ENCODE results near the gene MICAL2.

The MICAL2 gene

DNA sequence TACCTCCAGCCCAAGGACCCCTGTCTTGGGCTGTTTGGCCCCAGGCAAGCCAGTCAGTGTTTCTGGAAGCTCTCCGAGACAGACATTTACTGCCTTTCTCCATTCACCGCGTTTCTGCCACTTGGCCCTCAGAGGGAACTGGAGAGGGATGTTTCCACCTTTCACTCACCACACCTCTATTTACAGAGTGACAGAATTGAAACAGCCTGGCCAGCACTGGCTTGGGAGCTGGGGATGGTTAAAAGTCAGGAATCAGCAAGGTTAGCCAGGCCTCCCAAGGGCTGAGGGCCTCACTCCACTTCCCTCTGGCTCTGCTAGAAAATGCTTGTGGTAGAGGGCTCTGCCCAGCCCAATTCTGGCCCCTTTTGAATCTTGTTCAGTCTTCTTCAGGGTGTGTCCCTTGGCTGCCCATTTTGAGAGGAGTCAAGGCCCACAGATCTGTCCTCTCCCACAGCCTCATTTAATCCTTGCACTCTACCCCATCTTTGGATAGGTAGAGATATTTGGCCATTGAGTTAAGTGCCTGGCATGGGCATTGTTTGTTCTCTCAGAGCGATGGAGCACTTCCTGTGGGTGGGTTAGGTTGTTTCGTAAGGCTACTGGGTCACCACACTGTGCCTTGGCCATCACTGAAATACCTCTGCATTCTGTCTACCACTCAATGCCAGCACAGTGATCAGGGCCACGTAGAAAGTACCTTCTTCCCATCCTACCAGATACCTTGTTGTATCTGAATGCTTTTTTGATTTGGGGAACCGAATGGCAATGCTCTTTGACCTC is 119.2 kb downstream of the MICAL2 start:
- no peak for DNase-seq (ENCODE audit: low spot score)

DNA sequence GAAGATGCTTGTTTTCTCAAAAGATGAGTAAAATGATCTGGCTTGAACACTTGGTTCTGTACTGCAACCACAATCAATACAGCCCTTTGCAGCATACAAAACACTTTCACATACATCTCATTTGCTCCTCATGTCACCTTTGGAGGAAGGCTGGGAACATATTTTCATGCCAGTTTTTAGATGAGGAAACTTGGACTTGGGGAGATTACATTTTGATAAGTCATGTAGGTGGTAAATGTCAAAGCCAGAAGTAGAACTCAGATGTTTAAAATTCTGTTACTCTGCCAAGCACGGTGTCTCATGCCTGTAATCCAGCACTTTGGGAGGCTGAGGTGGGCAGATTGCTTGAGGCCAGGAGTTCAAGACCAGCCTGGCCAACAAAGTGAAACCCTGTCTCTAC is 121.8 kb downstream of the MICAL2 start:
- no peak for DNase-seq (ENCODE audit: low spot score)

DNA sequence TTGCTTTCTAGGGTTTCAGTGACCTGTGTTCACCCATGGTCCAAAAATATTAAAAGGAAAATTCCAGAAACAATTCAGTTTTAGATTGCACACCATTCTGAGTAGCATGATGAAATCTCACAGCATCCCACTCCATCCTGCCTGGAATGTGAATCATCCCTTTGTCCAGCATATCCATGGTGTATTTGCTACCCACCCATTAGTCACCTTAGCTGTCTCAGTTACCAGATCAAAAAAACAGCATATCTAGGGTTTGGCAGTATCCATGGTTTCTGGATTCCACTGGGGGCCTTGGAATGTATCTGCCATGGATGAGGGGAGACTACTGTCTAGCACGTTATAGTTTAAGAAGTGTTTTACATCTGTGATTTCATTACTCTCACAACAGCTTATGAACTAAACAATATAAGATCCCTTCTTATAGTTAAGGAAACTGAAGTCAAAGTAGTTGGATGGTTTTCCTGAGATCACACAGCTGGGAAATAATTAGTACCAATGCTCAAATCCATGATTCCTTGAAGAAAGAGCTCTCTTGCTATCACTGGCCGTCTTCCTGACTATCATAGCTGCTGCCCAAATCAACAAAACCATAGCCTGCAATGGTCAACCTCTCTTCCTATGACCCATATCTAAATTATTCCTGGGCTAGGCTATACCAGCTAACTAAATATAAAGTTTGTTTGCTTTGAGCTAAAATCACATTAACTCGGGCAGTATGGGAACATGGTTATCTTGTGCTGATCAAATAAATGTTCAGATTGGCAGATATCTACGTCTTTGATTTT is 122.6 kb downstream of the MICAL2 start:
- DNase-seq (ENCODE audit: low spot score): peak; percentile 45

DNA sequence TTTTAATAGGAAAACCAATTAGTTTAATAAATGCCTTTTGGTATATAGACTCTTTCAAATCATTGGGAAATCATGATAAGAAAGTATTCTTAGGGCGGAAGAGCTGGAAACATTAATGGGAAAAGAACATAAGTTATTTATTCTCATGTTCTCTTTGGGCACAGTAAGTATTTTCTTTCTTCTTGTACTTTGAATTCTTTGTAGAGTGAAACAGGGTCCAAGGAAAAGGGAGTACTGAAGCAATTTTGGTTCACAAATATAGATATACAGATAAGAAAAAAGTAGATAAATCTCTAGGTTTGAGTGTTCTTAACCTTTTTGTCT is 123.2 kb downstream of the MICAL2 start:
- no peak for DNase-seq (ENCODE audit: low spot score)

DNA sequence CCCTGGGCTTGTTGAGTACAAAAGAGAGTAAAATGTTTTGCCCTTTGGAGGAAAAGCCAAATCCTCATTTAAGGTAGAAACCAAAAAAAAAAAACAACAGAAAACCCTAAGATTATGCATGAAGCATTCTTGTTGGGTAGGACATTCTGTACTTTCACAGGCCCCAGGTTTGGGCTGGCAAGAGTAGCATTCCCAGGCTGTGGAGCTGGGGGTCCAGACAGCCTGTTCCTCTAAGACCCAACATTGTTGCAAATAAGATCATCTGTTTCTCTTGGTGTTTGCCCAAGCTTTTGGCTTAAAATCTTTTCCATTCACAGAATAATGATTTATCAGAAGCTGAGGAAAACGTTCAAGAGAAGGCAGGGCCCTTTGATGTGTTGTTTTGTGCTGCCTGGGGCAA is 123.8 kb downstream of the MICAL2 start:
- no peak for DNase-seq (ENCODE audit: low spot score)

DNA sequence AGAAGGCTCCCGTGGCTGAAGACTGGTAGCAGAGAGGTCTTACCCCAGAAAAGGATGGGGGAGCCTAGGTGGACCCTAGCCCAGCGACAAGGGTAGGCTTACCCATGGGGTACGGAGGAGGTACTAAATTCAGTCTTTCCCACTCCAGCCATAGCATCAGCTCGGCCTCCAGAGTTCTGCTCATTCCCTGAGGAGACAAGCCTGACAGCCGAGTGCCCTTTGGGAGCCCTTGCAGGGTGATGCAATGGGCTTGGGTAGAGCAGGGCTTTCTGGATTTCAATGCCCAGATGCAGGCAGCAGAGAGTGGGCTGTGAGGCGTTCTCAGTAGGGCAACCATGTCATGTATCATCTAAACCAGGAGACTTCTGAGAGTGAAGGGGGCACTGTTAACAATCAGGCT is 124.7 kb downstream of the MICAL2 start:
- no peak for DNase-seq (ENCODE audit: low spot score)

DNA sequence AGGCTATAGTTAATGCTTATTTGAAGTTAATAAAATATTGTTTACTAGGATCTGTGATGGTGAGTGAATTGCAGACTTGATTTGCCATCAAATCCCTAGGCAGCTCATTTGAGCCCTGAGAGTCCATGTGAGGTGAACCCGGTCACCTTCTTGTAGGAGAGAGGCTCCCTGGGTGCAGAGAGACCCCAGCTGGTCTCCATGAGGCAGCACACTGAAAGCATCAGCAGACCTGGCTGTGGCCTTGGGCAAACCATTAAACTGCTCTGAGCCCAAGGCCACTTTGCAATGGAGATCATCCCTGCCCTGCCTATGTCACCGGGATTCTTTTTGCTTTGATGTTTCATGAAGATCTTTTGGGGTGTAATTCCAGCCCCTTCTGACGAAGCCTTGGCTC is 125.2 kb downstream of the MICAL2 start:
- no peak for DNase-seq (ENCODE audit: low spot score)

DNA sequence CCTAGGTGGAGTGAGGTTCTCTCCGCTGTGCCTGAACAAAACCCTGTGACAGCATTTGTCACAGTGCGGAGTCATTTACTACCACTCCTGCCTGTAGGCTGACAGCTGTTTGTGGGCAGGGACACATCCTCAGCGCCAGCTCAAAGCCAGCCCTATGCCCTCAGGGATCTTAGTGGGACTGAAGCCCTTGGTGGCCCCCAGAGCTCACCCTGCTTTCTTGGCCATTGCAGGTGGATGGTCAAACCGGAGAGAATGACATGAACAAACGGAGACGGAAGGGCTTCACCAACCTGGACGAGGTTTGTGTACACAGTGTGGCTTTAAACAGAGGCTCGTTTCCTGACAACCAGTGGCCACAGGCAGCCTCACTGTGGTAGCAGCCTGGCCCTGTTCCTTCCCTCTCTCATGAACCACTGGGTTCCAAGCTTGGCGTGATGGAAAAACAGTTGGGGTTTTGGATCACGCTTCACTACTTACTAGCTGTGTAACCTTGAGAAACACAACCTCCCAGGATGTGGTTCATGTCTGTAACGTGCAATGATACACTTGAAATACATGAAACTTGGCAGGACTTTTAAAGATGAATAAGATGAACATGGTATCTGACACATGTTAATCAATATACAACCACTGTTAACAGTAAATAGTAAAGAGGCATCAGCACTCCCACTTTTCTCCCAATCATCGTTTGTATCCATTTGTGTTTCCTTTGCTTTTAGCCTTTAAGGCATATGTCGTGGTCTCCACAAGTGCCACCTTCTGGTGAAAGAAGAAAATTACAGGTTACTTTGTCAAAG is 125.8 kb downstream of the MICAL2 start:
- peak; percentile 74 for DNase-seq (ENCODE audit: low spot score)

DNA sequence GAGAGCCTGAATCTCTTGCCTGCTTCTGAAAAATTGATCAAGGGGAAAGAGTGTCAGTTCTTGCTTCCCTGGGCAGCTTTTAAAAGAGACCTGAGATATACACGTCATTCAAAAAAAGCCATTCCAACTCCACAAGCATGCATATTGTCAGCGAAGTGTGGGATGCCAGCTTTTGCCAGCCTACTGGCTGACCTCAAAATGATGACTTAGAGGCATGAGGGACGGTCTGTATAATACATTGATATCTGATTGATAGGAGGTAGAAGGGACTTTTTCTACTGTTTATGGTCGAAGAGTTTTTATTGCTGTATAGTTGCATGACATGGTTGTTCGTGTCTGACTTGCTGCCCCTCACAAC is 126.3 kb downstream of the MICAL2 start:
- no peak for DNase-seq (ENCODE audit: low spot score)

DNA sequence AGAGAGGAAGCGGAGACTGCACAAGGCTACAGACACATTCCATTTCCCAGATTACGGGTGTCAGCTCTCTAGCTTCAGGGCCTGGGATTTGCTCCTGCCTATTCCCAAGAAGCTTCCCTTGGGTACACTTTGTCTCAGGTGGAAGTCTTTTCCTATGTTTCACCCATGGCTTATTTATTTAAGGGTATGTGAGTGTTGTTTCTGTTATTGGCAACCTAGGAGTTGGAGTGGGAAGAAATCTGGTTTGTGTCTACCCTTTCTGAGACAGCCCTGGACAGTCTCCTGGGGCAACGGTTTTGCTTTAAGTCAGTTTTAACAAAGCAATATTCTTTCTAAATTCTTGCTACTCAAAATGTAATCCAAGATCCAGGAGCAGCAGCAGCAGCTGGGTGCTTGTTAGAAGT is 127.0 kb downstream of the MICAL2 start:
- no peak for DNase-seq (ENCODE audit: low spot score)

DNA sequence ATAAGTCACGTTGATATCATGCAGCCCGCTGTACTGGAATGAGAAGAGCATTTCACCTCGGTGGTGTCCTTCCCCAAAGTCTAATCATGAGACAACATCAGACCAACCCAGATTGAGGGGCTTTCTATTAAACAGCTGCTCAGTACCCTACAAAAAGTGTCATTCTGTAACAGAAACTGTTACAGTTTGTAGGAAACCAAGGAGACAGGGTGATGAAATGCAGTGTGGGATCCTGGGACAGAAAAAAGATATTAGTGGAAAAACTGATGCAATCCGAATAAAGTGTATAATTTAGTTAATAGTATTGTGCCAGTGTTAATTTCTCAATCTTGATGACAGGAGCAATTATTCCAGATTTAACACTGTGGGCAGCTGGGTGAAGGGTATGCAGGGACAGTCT is 128.0 kb downstream of the MICAL2 start:
- no peak for DNase-seq (ENCODE audit: low spot score)

DNA sequence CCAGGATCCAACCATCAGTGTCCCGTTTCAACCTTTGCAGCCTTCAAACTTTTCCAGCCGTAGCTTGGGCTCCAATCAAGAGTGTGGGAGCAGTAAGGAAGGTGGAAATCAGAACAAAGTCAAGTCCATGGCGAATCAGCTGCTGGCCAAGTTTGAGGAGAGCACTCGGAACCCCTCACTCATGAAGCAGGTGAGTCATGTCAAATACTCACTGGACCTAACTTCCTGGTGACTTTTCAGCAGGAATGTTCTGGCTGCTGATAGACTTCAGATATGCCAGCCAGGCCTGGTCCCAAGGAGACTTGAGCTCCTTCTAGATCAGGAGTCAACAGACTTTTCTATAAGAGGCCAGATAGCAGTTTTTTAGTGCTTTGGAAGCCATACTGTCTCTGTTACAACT is 129.0 kb downstream of the MICAL2 start:
- DNase-seq (ENCODE audit: low spot score): no peak

DNA sequence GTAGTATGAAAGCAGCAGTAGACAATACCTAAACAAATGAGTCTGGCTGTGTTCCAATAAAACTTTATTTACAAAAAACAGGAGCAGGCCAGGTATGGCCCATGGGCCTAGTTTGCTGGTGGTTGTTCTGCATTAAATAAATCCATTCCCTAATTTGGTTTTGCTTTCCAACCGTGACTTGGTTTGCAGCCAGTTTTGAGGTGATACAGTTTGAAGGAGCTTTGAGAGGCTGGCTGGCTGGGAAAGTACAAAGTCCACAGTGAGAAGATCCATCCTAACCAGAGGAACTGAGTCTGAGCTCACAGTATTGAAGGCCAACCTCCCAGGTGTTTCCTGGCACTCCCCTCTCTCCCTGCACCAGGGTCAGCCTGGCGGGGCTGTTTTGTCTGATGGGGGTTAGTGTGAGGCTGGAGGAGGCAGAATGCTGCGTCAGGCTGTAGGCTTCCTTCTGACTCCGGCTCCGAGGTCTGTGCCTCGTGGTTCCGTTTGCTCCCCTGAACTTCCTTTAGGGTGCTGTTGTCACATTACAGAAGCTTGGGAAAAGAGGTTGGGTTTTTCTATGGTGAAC is 129.5 kb downstream of the MICAL2 start:
- DNase-seq (ENCODE audit: low spot score): no peak

DNA sequence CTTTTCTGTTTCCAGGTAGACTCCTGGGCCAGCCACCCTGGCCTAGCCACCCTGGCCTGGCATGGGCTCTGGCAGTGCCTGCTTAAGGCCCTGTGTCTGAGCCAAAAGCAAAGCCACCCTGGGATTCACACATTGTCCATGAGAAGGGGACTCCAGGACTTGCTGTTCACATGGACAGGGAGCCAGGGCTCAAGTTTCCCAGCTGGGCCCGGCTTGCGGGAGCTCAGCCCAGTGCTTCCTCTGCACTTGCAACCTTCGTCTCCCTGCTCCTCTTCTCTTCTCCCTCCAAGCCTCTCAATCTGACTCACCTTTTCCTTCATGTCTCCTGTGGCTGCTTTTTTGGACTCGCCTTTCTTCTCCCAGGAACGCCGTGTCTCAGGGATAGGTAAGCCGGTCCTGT is 130.3 kb downstream of the MICAL2 start:
- no peak for DNase-seq (ENCODE audit: low spot score)

DNA sequence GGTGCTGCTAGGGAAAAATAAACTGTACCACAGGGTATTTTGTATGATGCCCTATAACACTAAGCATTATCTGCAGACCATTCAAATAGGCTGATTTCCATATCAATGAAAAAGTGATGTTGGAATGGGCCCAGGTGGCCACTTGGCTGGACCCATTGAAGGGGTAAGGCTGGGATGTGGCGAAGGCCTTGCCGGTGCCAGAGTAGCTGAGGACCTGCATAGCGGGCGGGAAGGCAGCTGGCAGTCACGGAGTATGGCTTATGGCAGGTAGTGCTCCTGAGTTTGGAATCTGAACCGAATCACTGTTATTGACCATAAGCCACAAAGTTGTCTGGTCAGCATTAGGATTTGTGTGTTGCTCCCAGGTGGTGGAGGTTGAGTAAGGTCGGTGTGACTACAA is 131.0 kb downstream of the MICAL2 start:
- no peak for DNase-seq (ENCODE audit: low spot score)

DNA sequence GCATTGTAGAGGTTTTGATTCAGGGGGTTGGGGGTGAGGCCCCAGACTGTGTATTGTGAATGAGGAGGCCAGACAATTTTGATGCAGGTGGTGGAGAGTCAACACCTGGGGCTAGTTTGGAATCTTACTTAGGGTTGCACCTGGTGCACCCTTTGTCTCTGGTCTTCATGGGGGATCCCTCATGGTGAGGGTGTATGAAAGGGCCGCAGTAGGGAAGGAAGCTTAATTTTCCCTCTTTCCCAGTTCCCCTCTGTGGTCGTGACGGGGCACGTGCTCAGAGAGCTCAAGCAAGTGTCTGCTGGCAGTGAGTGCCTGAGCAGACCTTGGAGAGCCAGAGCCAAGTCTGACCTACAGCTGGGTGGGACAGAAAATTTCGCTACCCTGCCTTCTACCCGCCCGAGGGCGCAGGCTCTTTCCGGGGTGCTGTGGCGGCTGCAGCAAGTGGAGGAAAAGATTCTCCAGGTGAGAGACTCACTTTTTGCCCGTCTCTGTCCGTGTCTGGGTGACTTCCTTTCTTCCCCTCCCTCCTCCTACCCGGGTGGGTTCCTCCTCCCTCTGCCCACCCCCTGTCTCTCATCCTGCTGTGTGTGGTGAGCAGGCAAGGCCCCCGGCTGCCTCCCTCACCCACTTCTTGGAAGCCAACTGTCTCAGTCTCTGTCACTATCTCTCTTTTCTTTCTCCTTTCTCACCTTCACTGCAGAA is 131.7 kb downstream of the MICAL2 start:
- no peak for DNase-seq (ENCODE audit: low spot score)

DNA sequence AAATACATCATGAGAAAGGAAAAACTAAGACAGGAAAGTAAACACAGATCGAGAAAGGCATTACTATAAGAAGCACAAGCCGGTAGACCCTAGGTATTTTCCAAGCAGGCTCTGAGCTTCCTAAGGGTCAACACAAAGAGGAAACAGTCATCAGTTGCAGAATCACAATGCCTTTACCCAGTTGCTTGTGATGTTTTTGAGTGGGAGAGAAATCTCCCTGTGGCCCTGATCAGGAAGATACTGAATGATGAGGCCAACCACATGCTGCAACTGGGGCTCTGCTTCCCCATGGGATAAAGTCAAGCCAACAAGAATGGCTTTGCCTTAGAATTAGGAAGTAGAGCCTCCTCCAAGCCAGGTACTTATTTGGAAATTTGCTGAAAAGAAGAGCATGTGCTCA is 132.6 kb downstream of the MICAL2 start:
- no peak for DNase-seq (ENCODE audit: low spot score)

DNA sequence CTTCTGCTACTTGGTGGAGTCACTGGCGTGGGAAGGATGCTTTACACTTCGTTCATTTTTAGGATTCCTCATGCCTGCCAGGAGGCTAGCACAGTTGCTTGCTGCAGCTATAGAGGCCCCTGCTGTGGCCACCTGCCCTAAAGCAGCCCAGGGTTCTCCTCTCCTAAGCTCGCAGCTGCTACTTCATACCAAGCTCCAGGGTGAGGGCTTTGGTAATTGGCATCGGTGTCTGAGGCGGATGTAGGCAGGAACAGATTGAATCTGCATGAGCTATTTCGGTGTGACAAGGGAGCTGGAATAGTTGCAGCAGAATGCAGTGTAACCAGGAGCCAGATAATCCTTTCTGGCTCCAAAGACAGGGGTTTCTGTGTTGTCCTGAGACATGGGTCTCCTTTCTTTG is 133.1 kb downstream of the MICAL2 start:
- peak; percentile 58 for DNase-seq (ENCODE audit: low spot score)

DNA sequence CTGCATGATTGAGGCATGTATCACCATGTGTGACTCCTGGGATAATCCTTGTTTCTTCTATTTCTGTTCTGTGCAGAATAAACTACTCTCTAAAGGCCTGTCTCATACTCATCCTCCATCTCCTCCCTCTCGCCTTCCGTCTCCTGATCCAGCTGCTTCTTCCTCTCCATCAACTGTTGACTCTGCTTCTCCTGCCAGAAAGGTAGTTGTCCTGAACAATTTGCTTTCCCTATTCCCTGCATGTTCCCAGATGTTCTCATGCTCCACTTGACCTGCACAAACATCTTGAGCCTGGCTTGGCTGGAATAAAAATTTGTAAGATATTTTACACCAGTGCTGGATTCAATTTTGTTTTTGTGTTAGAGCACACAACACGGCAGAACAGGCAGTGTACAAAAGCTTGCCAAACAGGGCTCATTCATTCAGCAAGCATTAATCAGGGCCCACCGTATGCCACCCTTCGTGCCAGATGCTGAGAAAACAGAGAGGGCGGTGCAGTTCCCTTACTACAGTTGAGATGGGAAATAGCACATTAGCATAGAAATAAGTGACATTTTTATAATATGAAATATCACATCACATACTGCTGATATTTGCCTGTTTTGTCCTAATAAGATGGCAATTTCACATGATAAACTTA is 133.6 kb downstream of the MICAL2 start:
- peak; percentile 79 for DNase-seq (ENCODE audit: low spot score)

DNA sequence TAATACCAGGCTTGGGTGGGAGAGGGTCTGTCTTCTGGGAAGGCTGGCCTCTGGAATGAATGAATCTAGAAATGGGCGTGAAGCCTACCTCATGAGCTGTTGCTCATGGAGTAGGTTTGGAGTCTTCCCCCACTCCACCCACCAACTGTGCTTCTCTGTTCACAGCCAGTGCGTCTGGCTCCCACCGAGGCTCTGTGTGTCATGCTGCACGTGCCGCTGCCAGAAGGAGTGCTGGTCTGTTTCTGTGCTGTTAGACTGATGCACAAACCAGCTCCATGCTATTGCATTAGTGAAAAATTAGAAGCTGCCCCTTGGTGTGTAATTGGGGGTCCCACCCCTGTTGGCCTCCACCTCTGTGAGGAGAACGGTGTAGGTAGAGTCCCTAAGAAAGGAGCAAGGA is 134.7 kb downstream of the MICAL2 start:
- DNase-seq (ENCODE audit: low spot score): peak; percentile 62

DNA sequence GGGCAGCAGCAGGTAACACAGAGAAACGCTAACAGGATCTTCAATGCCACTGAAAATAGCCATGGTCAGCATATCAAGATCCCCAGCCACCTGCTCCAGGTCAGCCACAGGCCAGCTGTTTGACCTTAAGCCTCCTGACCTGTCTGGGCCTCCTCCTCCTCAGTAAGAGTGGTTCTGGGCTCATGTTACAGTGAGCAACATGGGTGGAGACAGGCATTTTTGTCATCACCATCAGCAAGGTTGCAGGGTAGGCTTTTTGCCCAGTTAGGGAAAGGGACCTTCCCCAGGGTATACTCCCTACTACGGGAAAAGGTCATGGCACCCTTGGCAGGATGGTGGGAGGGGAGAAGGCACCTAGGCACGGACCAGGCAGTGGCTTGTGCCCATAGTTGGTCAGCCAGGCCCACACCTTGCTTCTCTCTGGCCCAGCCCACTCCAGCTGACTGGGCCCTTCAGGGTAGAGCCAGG is 135.2 kb downstream of the MICAL2 start:
- DNase-seq (ENCODE audit: low spot score): no peak
